ENCODE data around the gene DHX16. TPM values are rescaled to one million over a fixed set of nuclear protein-coding genes. Genes with fewer than 3 reads are reported as not detected.

Gene DHX16
- polyA plus RNA-seq, 1 donor (not counting 4 experiments of a cell fraction or from before 2014, with no cell fraction given), result 34.2 TPM

DNA sequence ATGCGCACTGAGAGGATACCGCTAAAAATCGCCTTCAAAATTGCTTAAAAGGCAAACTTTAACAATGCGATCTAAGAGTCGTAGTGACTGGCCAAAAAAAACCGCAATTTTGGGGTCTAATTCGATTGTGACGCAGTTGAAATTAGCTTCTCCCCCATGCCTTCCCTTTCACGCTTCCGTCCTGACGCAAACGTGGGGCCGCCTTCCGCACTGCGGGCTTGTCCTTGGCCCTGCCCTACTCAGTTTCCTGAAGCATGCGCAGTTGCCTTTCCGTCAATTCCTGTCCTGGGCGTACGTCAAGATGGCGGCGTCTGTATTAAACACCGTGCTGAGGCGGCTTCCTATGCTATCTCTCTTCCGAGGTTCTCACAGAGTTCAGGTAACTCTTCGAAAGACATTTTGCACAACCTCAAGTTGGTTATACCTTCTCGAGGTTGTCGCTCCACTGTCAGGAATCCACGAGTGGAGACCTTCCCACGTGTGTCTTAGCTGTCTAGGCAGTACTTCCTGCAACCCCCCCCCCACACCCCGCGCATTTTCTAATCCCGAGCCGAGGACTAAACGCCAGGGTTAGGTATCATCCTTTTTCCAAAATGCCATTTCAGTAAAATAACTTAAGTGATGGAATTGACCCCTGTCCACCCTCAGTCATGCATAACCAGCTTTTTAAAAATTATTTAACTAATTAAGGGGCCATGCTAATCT lies 55.1 kb downstream of the DHX16 start, which contains the start of gene MRPS18B:
Gene MRPS18B (plus strand): TSS at position 276 of the 705 bp plus-strand sequence. CDS start 26 bp downstream, at position 302.
- H3K4me2 ChIP-seq (ENCODE audit: control insufficient read depth, extremely low read depth, insufficient read depth, low read depth, low read length), result peak within 1 kb of the TSS; percentile 100
- peak; percentile 84 for FAIRE-seq
- H3K27me3 ChIP-seq (ENCODE audit: control insufficient read depth, extremely low read depth, insufficient read depth, low read length), result no peaks in the 10 kb centered on the region
- TF ChIP-seq, protein P1, sequence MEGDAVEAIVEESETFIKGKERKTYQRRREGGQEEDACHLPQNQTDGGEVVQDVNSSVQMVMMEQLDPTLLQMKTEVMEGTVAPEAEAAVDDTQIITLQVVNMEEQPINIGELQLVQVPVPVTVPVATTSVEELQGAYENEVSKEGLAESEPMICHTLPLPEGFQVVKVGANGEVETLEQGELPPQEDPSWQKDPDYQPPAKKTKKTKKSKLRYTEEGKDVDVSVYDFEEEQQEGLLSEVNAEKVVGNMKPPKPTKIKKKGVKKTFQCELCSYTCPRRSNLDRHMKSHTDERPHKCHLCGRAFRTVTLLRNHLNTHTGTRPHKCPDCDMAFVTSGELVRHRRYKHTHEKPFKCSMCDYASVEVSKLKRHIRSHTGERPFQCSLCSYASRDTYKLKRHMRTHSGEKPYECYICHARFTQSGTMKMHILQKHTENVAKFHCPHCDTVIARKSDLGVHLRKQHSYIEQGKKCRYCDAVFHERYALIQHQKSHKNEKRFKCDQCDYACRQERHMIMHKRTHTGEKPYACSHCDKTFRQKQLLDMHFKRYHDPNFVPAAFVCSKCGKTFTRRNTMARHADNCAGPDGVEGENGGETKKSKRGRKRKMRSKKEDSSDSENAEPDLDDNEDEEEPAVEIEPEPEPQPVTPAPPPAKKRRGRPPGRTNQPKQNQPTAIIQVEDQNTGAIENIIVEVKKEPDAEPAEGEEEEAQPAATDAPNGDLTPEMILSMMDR (optimal IDR thresholded peaks at IDR 0.05 in 1 of 3, IDR thresholded peaks at IDR 0.05 in 1 of 3, conservative IDR thresholded peaks at IDR 0.05 in 1 of 3; ENCODE audit: extremely low read depth in 1 of 3, insufficient read depth in 2 of 3, low read length in 3 of 3), result no peak
- no peak for TF ChIP-seq EZH2 (IDR thresholded peaks at IDR 0.05; ENCODE audit: low read length)
- peaks cover 3% of the 10 kb centered on the region for H3K9me1 ChIP-seq (ENCODE audit: control insufficient read depth, extremely low read depth, insufficient read depth, low read length)
- peaks cover 12 to 33% of the 10 kb centered on the region in 2 experiments for H3K36me3 ChIP-seq (ENCODE audit: control insufficient read depth in 2 of 2, extremely low read depth in 1 of 2, insufficient read depth in 2 of 2, low read length in 2 of 2)
- H4K20me1 ChIP-seq (ENCODE audit: control insufficient read depth, extremely low read depth, insufficient read depth, low read length), result peaks cover 4% of the 10 kb centered on the region
- peak within 1 kb of the TSS; percentile 79 for H2AFZ ChIP-seq (ENCODE audit: control insufficient read depth, low read length)
- H3K27ac ChIP-seq (ENCODE audit: control insufficient read depth, insufficient read depth, low read length), result peak within 1 kb of the TSS; percentile 97
- H3K79me2 ChIP-seq (ENCODE audit: control insufficient read depth, insufficient read depth, low read length), result peaks cover 36% of the 10 kb centered on the region
- H3K4me3 ChIP-seq (ENCODE audit: control insufficient read depth in 2 of 3, extremely low read depth in 1 of 3, insufficient read depth in 2 of 3, low read depth in 1 of 3, low read length in 3 of 3), result peak within 1 kb of the TSS; percentile 76 to 89 (median 82)
- dilution Hi-C loops (cut with MboI; ENCODE audit: extremely low pct_ligation_motif_present, low sequenced_read_pairs), result no loop called here
- H3K9ac ChIP-seq (ENCODE audit: control insufficient read depth, extremely low read depth, insufficient read depth, low read length), result peak within 1 kb of the TSS; percentile 98
- DNase-seq (ENCODE audit: low read depth, low spot score), result peak; percentile 90
- no peaks in the 10 kb centered on the region for H3K9me3 ChIP-seq (ENCODE audit: control insufficient read depth, low read depth, low read length)
- H3K4me1 ChIP-seq (ENCODE audit: control insufficient read depth, extremely low read depth, insufficient read depth, low read length), result peaks cover 23% of the 10 kb centered on the region

DNA sequence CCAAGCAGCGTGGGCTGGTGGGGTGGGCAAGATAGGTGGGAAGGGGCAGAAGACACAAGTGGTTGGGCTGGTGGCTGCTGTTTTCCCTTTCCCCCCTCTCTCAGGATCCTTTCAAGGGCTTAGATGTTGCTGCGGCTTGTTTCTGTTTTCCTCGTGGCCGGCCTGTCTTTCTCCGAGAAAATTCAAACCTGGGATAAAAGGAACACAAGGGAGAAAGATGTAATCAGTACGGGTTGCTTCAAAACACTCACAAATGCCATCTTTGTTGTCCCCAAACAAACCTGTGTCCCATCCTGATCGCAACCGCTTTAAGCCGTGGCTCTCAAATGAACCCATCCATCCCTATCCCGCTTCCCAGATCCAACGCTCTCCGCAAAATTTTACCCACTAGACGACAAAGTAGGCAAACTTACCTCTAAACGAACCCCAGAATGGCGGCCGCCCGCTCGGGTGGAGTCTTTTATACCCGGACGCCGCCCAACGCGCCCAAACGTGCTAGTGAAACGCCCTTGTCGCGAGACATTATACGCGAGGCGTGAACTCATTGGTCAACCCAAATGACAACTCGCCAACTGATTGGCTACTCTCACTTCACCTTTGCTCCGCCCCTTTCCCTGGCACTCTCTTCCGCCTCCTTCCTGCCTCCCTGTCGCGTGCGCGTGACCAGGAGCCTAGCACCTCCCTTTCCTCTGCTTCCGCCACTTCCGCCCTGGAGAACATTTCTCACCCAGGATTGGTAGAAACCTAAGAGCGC lies 55.8 kb downstream of the DHX16 start, which contains the start of gene PPP1R10:
Gene PPP1R10 (minus strand): TSS at position 433 of the 754 bp plus-strand sequence. CDS start 7,299 bp downstream, outside the sequence.
- Histone ChIP-seq H3K9me3 (ENCODE audit: control insufficient read depth, low read depth, low read length) (no peaks in the 10 kb centered on the region), H3K4me3 (ENCODE audit: control insufficient read depth in 2 of 3, extremely low read depth in 1 of 3, insufficient read depth in 2 of 3, low read depth in 1 of 3, low read length in 3 of 3) (peak within 1 kb of the TSS; percentile 76 to 89 (median 82)), H3K4me2 (ENCODE audit: control insufficient read depth, extremely low read depth, insufficient read depth, low read depth, low read length) (peak within 1 kb of the TSS; percentile 100), H3K36me3 (ENCODE audit: control insufficient read depth in 2 of 2, extremely low read depth in 1 of 2, insufficient read depth in 2 of 2, low read length in 2 of 2) (peaks cover 9 to 30% of the 10 kb centered on the region in 2 experiments), H3K27ac (ENCODE audit: control insufficient read depth, insufficient read depth, low read length) (peak within 1 kb of the TSS; percentile 97), H3K27me3 (ENCODE audit: control insufficient read depth, extremely low read depth, insufficient read depth, low read length) (no peaks in the 10 kb centered on the region), H3K4me1 (ENCODE audit: control insufficient read depth, extremely low read depth, insufficient read depth, low read length) (peaks cover 24% of the 10 kb centered on the region), H3K9ac (ENCODE audit: control insufficient read depth, extremely low read depth, insufficient read depth, low read length) (peak within 1 kb of the TSS; percentile 98), H3K9me1 (ENCODE audit: control insufficient read depth, extremely low read depth, insufficient read depth, low read length) (peaks cover 3% of the 10 kb centered on the region), H3K79me2 (ENCODE audit: control insufficient read depth, insufficient read depth, low read length) (peaks cover 38% of the 10 kb centered on the region), H4K20me1 (ENCODE audit: control insufficient read depth, extremely low read depth, insufficient read depth, low read length) (peaks cover 8% of the 10 kb centered on the region), H2AFZ (ENCODE audit: control insufficient read depth, low read length) (peak within 1 kb of the TSS; percentile 79)
- TF ChIP-seq EZH2 (IDR thresholded peaks at IDR 0.05; ENCODE audit: low read length), result no peak
- TF ChIP-seq, protein P1 (optimal IDR thresholded peaks at IDR 0.05 in 1 of 3, IDR thresholded peaks at IDR 0.05 in 1 of 3, conservative IDR thresholded peaks at IDR 0.05 in 1 of 3; ENCODE audit: extremely low read depth in 1 of 3, insufficient read depth in 2 of 3, low read length in 3 of 3), result no peak
- FAIRE-seq, result peak; percentile 83
- dilution Hi-C loops (cut with MboI; ENCODE audit: extremely low pct_ligation_motif_present, low sequenced_read_pairs), result no loop called here
- peak; percentile 99 for DNase-seq (ENCODE audit: low read depth, low spot score)
